Nephron (organoid): ENCODE data around the gene SF1.

Source experiments
- H3K27ac Mint-ChIP-seq, 3 experiments: 2 replicates each; pipeline ENCODE4 v1.8.0; 2020; ENCODE audit warnings: mixed read lengths in 3 of 3, mild to moderate bottlenecking in 2 of 3, moderate library complexity in 1 of 3
- H3K27me3 Mint-ChIP-seq: 2 replicates; pipeline ENCODE4 v1.8.0; 2021; ENCODE audit warnings: low read depth, mild to moderate bottlenecking, moderate library complexity, mixed read lengths
- H3K36me3 Mint-ChIP-seq: 2 replicates; pipeline ENCODE4 v1.8.0; 2020; ENCODE audit warnings: low read depth, mixed read lengths
- H3K4me1 Mint-ChIP-seq: 2 replicates; pipeline ENCODE4 v1.8.0; 2020; ENCODE audit warnings: mixed read lengths
- H3K4me3 Mint-ChIP-seq, 3 experiments: 2 replicates each; pipeline ENCODE4 v1.8.0; 2020; ENCODE audit warnings: mild to moderate bottlenecking in 3 of 3, mixed read lengths in 3 of 3, moderate library complexity in 2 of 3
- H3K9me3 Mint-ChIP-seq: 2 replicates; pipeline ENCODE4 v1.8.0; 2020; ENCODE audit warnings: mixed read lengths
- CTCF ChIP-seq, 3 experiments: fragments of 200-600 bp; sonication (generic); IDR thresholded peaks; one replicate each; pipeline ENCODE4 v1.5.0; 2021; ENCODE audit warnings: antibody characterized with exemption in 3 of 3; ENCODE audit not compliant: unreplicated experiment in 3 of 3

The SF1 gene

GRCh38 chr11:64747961-64748665 lies 30.2 kb downstream of the SF1 start:
- H3K27ac Mint-ChIP-seq: peak overlapping the region in 2 of 3 experiments; percentile 82 to 90
- no peaks in the 10 kb centered on the region for H3K9me3 Mint-ChIP-seq
- H3K36me3 Mint-ChIP-seq: peaks cover 7% of the 10 kb centered on the region
- no peak for TF ChIP-seq CTCF (IDR thresholded peaks at IDR 0.05; ENCODE audit: unreplicated experiment in 3 of 3)
- peaks cover 32% of the 10 kb centered on the region for H3K27me3 Mint-ChIP-seq
- H3K4me1 Mint-ChIP-seq: peaks cover 26% of the 10 kb centered on the region
- H3K4me3 Mint-ChIP-seq: peak overlapping the region; percentile 26 to 71 (median 67)

GRCh38 chr11:64746486-64746885 lies 31.9 kb downstream of the SF1 start:
- no peak overlapping the region for H3K27ac Mint-ChIP-seq
- H3K36me3 Mint-ChIP-seq: no peaks in the 10 kb centered on the region
- H3K9me3 Mint-ChIP-seq: no peaks in the 10 kb centered on the region

GRCh38 chr11:64745521-64746328 lies 32.6 kb downstream of the SF1 start:
- no peak for TF ChIP-seq CTCF (IDR thresholded peaks at IDR 0.05; ENCODE audit: unreplicated experiment in 3 of 3)
- Mint-ChIP-seq H3K36me3 (no peaks in the 10 kb centered on the region), H3K27me3 (peaks cover 51% of the 10 kb centered on the region), H3K4me3 (peak overlapping the region; percentile 82 to 86 (median 82)), H3K4me1 (peaks cover 15% of the 10 kb centered on the region), H3K9me3 (no peaks in the 10 kb centered on the region), H3K27ac (peak overlapping the region in 1 of 3 experiments; percentile 49)

More at GRCh38 chr11:64746486-64746885, 31.9 kb downstream of the SF1 start:
- Mint-ChIP-seq H3K4me1 (peaks cover 15% of the 10 kb centered on the region), H3K4me3 (peak overlapping the region; percentile 35 to 59 (median 59)), H3K27me3 (peaks cover 43% of the 10 kb centered on the region)
- TF ChIP-seq CTCF (IDR thresholded peaks at IDR 0.05; ENCODE audit: unreplicated experiment in 3 of 3): no peak

- H3K27ac Mint-ChIP-seq: peak overlapping the region in 1 of 3 experiments; percentile 49
- no peaks in the 10 kb centered on the region for H3K9me3 Mint-ChIP-seq
- H3K36me3 Mint-ChIP-seq: no peaks in the 10 kb centered on the region
- peak overlapping the region; percentile 82 to 86 (median 82) for H3K4me3 Mint-ChIP-seq
- peaks cover 54% of the 10 kb centered on the region for H3K27me3 Mint-ChIP-seq
- peaks cover 15% of the 10 kb centered on the region for H3K4me1 Mint-ChIP-seq
- TF ChIP-seq CTCF (IDR thresholded peaks at IDR 0.05; ENCODE audit: unreplicated experiment in 3 of 3): no peak
Observed at GRCh38 chr11:64745189-64745520, 33.2 kb downstream of the SF1 start.

GRCh38 chr11:64744544-64745188 lies 33.7 kb downstream of the SF1 start:
- no peaks in the 10 kb centered on the region for H3K9me3 Mint-ChIP-seq
- H3K4me3 Mint-ChIP-seq: peak overlapping the region; percentile 80 to 87 (median 82)
- H3K27ac Mint-ChIP-seq: no peak overlapping the region
- peaks cover 15% of the 10 kb centered on the region for H3K4me1 Mint-ChIP-seq
- no peak for TF ChIP-seq CTCF (IDR thresholded peaks at IDR 0.05; ENCODE audit: unreplicated experiment in 3 of 3)
- peaks cover 57% of the 10 kb centered on the region for H3K27me3 Mint-ChIP-seq
- H3K36me3 Mint-ChIP-seq: no peaks in the 10 kb centered on the region
